ENCODE measurements around the gene PCK1. TPM values are rescaled to one million over a fixed set of nuclear protein-coding genes. Genes with fewer than 3 reads are reported as not detected.

Gene PCK1
- total and polyA plus RNA-seq, 2 of the 13 experiments (the other 11 are each of a cell fraction or from before 2014, with no cell fraction given), result 6.5 to 12.6 TPM

DNA sequence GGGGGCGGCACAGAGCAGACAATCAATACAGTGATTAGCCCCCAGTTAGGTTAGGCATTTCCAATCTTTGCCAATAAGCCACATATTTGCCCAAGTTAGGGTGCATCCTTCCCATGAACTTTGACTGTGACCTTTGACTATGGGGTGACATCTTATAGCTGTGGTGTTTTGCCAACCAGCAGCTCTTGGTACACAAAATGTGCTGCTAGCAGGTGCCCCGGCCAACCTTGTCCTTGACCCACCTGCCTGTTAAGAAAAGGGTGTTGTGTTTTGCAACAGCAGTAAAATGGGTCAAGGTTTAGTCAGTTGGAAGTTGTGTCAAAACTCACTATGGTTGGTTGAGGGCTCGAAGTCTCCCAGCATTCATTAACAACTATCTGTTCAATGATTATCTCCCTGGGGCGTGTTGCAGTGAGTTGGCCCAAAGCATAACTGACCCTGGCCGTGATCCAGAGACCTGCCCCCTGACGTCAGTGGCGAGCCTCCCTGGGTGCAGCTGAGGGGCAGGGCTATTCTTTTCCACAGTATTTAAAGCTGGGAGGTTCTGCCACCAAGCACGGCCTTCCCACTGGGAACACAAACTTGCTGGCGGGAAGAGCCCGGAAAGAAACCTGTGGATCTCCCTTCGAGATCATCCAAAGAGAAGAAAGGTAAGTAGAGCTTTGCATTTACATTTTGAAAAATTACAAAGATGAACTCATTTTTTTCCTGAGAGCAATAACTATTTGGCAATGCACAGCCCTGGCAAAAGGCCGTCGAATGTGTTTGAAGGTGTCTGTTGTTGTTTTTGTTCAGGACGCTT is at the start of gene PCK1 (continued):
- TF ChIP-seq, protein P1, sequence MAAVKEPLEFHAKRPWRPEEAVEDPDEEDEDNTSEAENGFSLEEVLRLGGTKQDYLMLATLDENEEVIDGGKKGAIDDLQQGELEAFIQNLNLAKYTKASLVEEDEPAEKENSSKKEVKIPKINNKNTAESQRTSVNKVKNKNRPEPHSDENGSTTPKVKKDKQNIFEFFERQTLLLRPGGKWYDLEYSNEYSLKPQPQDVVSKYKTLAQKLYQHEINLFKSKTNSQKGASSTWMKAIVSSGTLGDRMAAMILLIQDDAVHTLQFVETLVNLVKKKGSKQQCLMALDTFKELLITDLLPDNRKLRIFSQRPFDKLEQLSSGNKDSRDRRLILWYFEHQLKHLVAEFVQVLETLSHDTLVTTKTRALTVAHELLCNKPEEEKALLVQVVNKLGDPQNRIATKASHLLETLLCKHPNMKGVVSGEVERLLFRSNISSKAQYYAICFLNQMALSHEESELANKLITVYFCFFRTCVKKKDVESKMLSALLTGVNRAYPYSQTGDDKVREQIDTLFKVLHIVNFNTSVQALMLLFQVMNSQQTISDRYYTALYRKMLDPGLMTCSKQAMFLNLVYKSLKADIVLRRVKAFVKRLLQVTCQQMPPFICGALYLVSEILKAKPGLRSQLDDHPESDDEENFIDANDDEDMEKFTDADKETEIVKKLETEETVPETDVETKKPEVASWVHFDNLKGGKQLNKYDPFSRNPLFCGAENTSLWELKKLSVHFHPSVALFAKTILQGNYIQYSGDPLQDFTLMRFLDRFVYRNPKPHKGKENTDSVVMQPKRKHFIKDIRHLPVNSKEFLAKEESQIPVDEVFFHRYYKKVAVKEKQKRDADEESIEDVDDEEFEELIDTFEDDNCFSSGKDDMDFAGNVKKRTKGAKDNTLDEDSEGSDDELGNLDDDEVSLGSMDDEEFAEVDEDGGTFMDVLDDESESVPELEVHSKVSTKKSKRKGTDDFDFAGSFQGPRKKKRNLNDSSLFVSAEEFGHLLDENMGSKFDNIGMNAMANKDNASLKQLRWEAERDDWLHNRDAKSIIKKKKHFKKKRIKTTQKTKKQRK (IDR thresholded peaks at IDR 0.05; ENCODE audit: low read length), result 0 out of 2 replicates have a peak, but pooled peaks have one; percentile 32
- TF ChIP-seq, protein P2, sequence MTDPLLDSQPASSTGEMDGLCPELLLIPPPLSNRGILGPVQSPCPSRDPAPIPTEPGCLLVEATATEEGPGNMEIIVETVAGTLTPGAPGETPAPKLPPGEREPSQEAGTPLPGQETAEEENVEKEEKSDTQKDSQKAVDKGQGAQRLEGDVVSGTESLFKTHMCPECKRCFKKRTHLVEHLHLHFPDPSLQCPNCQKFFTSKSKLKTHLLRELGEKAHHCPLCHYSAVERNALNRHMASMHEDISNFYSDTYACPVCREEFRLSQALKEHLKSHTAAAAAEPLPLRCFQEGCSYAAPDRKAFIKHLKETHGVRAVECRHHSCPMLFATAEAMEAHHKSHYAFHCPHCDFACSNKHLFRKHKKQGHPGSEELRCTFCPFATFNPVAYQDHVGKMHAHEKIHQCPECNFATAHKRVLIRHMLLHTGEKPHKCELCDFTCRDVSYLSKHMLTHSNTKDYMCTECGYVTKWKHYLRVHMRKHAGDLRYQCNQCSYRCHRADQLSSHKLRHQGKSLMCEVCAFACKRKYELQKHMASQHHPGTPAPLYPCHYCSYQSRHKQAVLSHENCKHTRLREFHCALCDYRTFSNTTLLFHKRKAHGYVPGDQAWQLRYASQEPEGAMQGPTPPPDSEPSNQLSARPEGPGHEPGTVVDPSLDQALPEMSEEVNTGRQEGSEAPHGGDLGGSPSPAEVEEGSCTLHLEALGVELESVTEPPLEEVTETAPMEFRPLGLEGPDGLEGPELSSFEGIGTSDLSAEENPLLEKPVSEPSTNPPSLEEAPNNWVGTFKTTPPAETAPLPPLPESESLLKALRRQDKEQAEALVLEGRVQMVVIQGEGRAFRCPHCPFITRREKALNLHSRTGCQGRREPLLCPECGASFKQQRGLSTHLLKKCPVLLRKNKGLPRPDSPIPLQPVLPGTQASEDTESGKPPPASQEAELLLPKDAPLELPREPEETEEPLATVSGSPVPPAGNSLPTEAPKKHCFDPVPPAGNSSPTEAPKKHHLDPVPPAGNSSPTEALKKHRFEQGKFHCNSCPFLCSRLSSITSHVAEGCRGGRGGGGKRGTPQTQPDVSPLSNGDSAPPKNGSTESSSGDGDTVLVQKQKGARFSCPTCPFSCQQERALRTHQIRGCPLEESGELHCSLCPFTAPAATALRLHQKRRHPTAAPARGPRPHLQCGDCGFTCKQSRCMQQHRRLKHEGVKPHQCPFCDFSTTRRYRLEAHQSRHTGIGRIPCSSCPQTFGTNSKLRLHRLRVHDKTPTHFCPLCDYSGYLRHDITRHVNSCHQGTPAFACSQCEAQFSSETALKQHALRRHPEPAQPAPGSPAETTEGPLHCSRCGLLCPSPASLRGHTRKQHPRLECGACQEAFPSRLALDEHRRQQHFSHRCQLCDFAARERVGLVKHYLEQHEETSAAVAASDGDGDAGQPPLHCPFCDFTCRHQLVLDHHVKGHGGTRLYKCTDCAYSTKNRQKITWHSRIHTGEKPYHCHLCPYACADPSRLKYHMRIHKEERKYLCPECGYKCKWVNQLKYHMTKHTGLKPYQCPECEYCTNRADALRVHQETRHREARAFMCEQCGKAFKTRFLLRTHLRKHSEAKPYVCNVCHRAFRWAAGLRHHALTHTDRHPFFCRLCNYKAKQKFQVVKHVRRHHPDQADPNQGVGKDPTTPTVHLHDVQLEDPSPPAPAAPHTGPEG (CRISPR knock-in tag; IDR thresholded peaks at IDR 0.05), result no peak
- TF ChIP-seq ZNF343 (CRISPR knock-in tag; IDR thresholded peaks at IDR 0.05), result no peak
- peak; percentile 83 for TF ChIP-seq ZNF589 (CRISPR knock-in tag; conservative IDR thresholded peaks at IDR 0.05)
- TF ChIP-seq, protein P3, sequence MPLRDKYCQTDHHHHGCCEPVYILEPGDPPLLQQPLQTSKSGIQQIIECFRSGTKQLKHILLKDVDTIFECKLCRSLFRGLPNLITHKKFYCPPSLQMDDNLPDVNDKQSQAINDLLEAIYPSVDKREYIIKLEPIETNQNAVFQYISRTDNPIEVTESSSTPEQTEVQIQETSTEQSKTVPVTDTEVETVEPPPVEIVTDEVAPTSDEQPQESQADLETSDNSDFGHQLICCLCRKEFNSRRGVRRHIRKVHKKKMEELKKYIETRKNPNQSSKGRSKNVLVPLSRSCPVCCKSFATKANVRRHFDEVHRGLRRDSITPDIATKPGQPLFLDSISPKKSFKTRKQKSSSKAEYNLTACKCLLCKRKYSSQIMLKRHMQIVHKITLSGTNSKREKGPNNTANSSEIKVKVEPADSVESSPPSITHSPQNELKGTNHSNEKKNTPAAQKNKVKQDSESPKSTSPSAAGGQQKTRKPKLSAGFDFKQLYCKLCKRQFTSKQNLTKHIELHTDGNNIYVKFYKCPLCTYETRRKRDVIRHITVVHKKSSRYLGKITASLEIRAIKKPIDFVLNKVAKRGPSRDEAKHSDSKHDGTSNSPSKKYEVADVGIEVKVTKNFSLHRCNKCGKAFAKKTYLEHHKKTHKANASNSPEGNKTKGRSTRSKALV (CRISPR knock-in tag; IDR thresholded peaks at IDR 0.05), result no peak
- TF ChIP-seq SALL2 (CRISPR knock-in tag; IDR thresholded peaks at IDR 0.05), result no peak
- TF ChIP-seq KDM2A (CRISPR knock-in tag; IDR thresholded peaks at IDR 0.05; ENCODE audit: borderline replicate concordance, low read depth), result peak; percentile 50; the same call in 1 of the 2 replicates
- TF ChIP-seq CBX5 (CRISPR knock-in tag; IDR thresholded peaks at IDR 0.05; ENCODE audit: borderline replicate concordance), result peak; percentile 66; the same call in 1 of the 2 replicates
- TF ChIP-seq MAFK (conservative IDR thresholded peaks at IDR 0.05 in 1 of 2, IDR thresholded peaks at IDR 0.05 in 1 of 2; ENCODE audit: low read length in 2 of 2), result peak; percentile 34 to 35; a peak in 2 of 4 replicates
- peak; percentile 99 for TF ChIP-seq RXRA (CRISPR knock-in tag; IDR thresholded peaks at IDR 0.05)
- no peak; the same call in 1 of the 2 replicates for TF ChIP-seq CBX2 (IDR thresholded peaks at IDR 0.05; ENCODE audit: low read depth, low read length)
- 0 out of 2 replicates have a peak, but pooled peaks have one; percentile 18 for TF ChIP-seq CBX2 (CRISPR knock-in tag; IDR thresholded peaks at IDR 0.05; ENCODE audit: low read depth)
- peak; percentile 68 for TF ChIP-seq BORCS8-MEF2B (CRISPR knock-in tag; IDR thresholded peaks at IDR 0.05)
- peak; percentile 53; the same call in 1 of the 2 replicates for TF ChIP-seq ZNF563 (CRISPR knock-in tag; IDR thresholded peaks at IDR 0.05)
- TF ChIP-seq ZNF337 (CRISPR knock-in tag; IDR thresholded peaks at IDR 0.05; ENCODE audit: borderline replicate concordance, low read depth), result peak; percentile 99
- no peak for TF ChIP-seq ZNF354B (CRISPR knock-in tag; IDR thresholded peaks at IDR 0.05)
